ENCODE data around the gene CDH15.
"Not testable (repeated sequence)": the region's sequence is repeated elsewhere in the genome, so short reads cannot be mapped to it uniquely, and the experiment has no call there.

CDH15 gene

DNA sequence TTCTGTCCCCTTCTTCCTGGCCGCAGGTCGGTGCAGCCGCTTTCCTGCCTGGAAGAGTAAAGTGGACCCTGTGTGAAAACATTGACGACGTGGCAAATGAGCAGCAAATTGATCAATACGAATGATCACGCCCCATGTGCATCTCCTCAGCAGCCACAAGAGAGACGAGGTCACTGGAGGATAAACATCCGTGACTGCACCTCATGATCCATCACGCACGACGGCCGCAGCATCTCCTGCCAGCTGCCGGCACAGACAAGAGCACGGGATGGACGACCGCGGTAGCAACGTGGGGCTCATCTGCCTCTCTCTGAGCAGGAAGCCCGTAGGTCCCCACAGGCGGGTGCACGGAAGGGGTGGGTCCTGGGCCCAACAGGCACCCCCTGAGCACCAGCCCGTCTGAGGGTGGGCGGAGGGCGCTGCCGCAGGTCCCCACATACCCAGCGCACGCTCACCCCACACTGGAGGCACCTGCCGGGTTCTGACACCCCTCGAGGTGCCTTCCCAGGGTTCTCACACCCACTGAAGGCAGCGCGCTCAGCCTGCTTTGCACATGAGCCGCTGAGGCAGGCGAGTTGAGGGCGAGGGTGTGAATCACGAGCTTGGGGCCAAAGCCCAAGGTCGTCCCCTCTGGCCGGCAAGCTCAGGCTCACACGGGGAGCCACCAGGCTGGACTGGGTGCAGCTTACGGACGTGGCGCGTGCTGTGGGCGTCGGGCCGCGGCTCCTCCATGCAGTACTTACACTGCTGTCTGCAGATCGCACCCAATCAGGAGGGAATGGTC lies 12.3 kb upstream of the CDH15 start:
- H3K27ac ChIP-seq (ENCODE audit: low read length), result no peak overlapping the region
- no peak overlapping the region for H3K4me3 ChIP-seq (ENCODE audit: low read depth in 1 of 2, low read length in 2 of 2)
- no peaks in the 10 kb centered on the region for H3K27me3 ChIP-seq (ENCODE audit: low read depth, low read length)
- peaks cover 7 to 22% of the 10 kb centered on the region in 2 donors for H3K4me1 ChIP-seq (ENCODE audit: control insufficient read depth in 1 of 2, insufficient read depth in 2 of 2, low read length in 2 of 2)
- no peaks in the 10 kb centered on the region for H3K36me3 ChIP-seq (ENCODE audit: control insufficient read depth in 1 of 2, insufficient read depth in 2 of 2, low read length in 2 of 2)
- no peaks in the 10 kb centered on the region for H3K9me3 ChIP-seq (ENCODE audit: control insufficient read depth in 1 of 2, low read length in 2 of 2)

GRCh38 chr16:89159850-89160354 lies 11.6 kb upstream of the CDH15 start:
- H3K27me3 ChIP-seq (ENCODE audit: low read depth, low read length), result no peaks in the 10 kb centered on the region
- no peaks in the 10 kb centered on the region for H3K9me3 ChIP-seq (ENCODE audit: control insufficient read depth in 1 of 2, low read length in 2 of 2)
- no peak overlapping the region for H3K27ac ChIP-seq (ENCODE audit: low read length)
- peaks cover 3 to 16% of the 10 kb centered on the region in 2 donors for H3K4me1 ChIP-seq (ENCODE audit: control insufficient read depth in 1 of 2, insufficient read depth in 2 of 2, low read length in 2 of 2)
- no peaks in the 10 kb centered on the region for H3K36me3 ChIP-seq (ENCODE audit: control insufficient read depth in 1 of 2, insufficient read depth in 2 of 2, low read length in 2 of 2)
- H3K4me3 ChIP-seq (ENCODE audit: low read depth in 1 of 2, low read length in 2 of 2), result no peak overlapping the region

DNA sequence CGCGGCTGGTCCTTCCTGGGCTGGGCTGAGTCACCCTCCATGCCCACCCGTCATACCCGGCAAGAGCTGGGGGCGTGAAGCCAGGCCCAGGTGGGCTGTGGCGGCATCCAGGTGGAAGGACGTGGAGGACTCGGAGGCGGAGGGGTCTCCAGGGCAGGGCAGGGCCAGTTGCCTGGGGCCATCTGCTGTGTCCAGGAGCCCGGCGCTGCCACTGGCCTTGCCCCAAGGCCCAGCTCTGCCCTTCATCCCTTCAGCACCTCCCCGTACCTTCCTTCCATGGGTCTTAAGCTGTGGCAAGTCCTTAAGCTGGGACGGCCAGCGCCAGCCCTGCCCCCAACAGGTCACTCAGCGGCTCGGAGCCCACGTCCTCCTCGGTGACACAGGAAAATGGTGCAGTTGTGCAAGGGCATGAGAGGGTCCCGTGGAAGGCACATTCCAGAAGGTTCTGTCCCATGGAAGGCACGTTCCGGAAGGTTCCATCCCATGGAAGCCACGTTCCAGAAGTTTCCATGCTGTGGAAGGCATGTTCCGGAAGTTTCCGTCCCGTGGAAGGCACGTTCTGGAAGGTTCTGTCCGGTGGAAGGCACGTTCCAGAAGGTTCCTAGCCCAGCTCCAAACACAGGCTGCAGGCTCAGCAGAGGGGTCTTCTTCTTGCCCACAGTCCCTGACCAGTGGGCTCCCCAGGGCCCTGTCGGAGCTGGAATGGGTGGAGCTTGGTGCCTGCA lies 10.4 kb upstream of the CDH15 start:
- Histone ChIP-seq H3K4me1 (ENCODE audit: control insufficient read depth in 1 of 2, insufficient read depth in 2 of 2, low read length in 2 of 2) (peaks cover 0 to 4% of the 10 kb centered on the region in 2 donors), H3K36me3 (ENCODE audit: control insufficient read depth in 1 of 2, insufficient read depth in 2 of 2, low read length in 2 of 2) (no peaks in the 10 kb centered on the region), H3K9me3 (ENCODE audit: control insufficient read depth in 1 of 2, low read length in 2 of 2) (no peaks in the 10 kb centered on the region), H3K27ac (ENCODE audit: low read length) (no peak overlapping the region), H3K27me3 (ENCODE audit: low read depth, low read length) (no peaks in the 10 kb centered on the region), H3K4me3 (ENCODE audit: low read depth in 1 of 2, low read length in 2 of 2) (no peak overlapping the region)

- no peaks in the 10 kb centered on the region for H3K9me3 ChIP-seq (ENCODE audit: control insufficient read depth in 1 of 2, low read length in 2 of 2)
- no peaks in the 10 kb centered on the region for H3K36me3 ChIP-seq (ENCODE audit: control insufficient read depth in 1 of 2, insufficient read depth in 2 of 2, low read length in 2 of 2)
- H3K4me1 ChIP-seq (ENCODE audit: control insufficient read depth in 1 of 2, insufficient read depth in 2 of 2, low read length in 2 of 2), result peaks cover 0 to 2% of the 10 kb centered on the region in 2 donors
- H3K27me3 ChIP-seq (ENCODE audit: low read depth, low read length), result no peaks in the 10 kb centered on the region
- H3K4me3 ChIP-seq (ENCODE audit: low read depth in 1 of 2, low read length in 2 of 2), result no peak overlapping the region
- no peak overlapping the region for H3K27ac ChIP-seq (ENCODE audit: low read length)
These were observed 9.5 kb upstream of the CDH15 start for GRCh38 chr16:89161763-89162713.

DNA sequence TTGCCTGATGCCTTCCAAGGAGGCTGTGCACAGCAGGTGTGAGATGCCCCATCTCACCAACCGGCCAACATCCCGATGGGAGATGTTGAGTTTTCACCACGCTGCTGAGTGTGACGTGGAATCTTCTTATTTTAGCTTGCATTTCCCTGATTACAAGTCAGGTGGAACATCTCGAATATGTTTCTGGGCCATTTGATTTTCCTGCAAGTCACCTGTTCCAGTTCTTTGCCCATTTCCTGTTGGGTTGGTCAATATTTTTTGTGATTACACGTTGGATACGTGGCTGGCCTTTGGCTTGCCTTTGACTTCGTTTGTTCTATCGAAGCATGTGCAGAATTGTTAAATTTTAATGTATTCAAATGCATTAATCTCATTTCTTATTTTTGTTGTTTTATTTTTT lies 8.3 kb upstream of the CDH15 start:
- H3K27me3 ChIP-seq (ENCODE audit: low read depth, low read length), result no peaks in the 10 kb centered on the region
- H3K36me3 ChIP-seq (ENCODE audit: control insufficient read depth in 1 of 2, insufficient read depth in 2 of 2, low read length in 2 of 2), result no peaks in the 10 kb centered on the region
- no peaks in the 10 kb centered on the region for H3K9me3 ChIP-seq (ENCODE audit: control insufficient read depth in 1 of 2, low read length in 2 of 2)
- peaks cover 0 to 7% of the 10 kb centered on the region in 2 donors for H3K4me1 ChIP-seq (ENCODE audit: control insufficient read depth in 1 of 2, insufficient read depth in 2 of 2, low read length in 2 of 2)
- no peak overlapping the region for H3K4me3 ChIP-seq (ENCODE audit: low read depth in 1 of 2, low read length in 2 of 2)
- no peak overlapping the region for H3K27ac ChIP-seq (ENCODE audit: low read length)

DNA sequence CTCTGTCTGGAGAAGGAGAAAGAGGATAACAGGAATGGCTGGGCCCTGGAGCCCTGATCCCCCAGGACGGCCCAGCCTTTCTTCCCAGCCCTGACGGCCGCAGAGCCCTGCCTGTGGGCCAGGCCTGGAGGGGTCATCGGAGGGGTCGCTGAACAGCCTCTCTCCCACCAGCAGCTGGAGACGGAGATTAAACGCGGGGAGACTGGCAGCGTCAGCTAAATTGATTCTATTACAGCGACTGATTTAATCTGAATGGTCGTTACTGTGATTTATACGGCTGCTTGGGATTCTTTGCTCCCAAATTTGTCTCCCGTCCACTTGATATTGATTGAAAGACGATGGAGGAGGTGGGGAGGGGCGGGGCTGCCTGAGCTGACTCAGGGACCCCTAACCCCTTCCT lies 7.1 kb upstream of the CDH15 start:
- Histone ChIP-seq H3K4me3 (ENCODE audit: low read depth in 1 of 2, low read length in 2 of 2) (no peak overlapping the region), H3K27me3 (ENCODE audit: low read depth, low read length) (peaks cover 5% of the 10 kb centered on the region), H3K36me3 (ENCODE audit: control insufficient read depth in 1 of 2, insufficient read depth in 2 of 2, low read length in 2 of 2) (no peaks in the 10 kb centered on the region), H3K9me3 (ENCODE audit: control insufficient read depth in 1 of 2, low read length in 2 of 2) (no peaks in the 10 kb centered on the region), H3K4me1 (ENCODE audit: control insufficient read depth in 1 of 2, insufficient read depth in 2 of 2, low read length in 2 of 2) (peaks cover 0 to 7% of the 10 kb centered on the region in 2 donors), H3K27ac (ENCODE audit: low read length) (no peak overlapping the region)

DNA sequence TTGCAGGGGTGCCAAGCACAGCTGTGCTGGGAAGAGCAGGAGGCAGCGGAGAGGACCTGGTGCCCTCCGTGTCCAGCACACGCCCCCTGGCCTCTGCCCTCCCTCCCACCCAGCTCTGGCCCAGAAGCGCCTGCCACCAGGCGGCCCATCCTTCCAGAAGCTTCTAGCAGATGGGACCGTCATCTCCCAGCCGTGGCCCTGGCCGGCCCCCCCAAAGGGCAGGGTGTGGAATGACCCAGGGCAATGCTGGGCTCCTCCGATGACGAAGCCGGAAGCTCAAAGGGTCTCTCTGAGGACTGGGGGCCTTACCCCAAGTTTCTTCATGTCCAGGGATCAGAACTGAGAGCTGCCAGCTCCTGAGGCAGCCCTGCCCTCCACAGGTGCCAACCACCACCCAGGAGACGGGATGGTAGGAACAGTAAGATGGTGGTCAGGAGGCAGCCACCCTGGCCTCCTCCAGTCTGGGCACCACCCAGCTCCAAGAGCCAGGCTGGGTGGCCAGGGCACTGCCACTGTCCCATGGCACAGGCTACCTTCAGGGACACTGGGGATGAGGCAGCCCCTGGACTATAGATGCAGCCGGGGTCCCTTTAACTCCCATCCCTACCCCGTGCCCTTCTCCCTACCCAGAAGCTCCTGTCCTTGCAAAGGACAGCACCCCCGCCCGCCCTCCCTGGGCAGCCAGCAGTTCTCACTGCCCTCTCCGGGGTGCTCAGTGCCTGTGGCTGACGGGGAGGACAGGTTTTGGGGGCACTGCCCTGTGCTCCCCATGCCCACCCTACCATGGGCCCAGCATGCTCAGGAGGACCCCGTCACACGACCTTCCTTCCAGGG lies 6.5 kb upstream of the CDH15 start:
- Histone ChIP-seq H3K36me3 (ENCODE audit: control insufficient read depth in 1 of 2, insufficient read depth in 2 of 2, low read length in 2 of 2) (no peaks in the 10 kb centered on the region), H3K9me3 (ENCODE audit: control insufficient read depth in 1 of 2, low read length in 2 of 2) (no peaks in the 10 kb centered on the region), H3K4me1 (ENCODE audit: control insufficient read depth in 1 of 2, insufficient read depth in 2 of 2, low read length in 2 of 2) (peaks cover 0 to 7% of the 10 kb centered on the region in 2 donors), H3K4me3 (ENCODE audit: low read depth in 1 of 2, low read length in 2 of 2) (no peak overlapping the region), H3K27ac (ENCODE audit: low read length) (no peak overlapping the region), H3K27me3 (ENCODE audit: low read depth, low read length) (peaks cover 5% of the 10 kb centered on the region)

- peaks cover 0 to 11% of the 10 kb centered on the region in 2 donors for H3K4me1 ChIP-seq (ENCODE audit: control insufficient read depth in 1 of 2, insufficient read depth in 2 of 2, low read length in 2 of 2)
- not testable (repeated sequence) for H3K36me3 ChIP-seq (ENCODE audit: control insufficient read depth in 1 of 2, insufficient read depth in 2 of 2, low read length in 2 of 2); H3K27ac ChIP-seq (ENCODE audit: low read length); H3K9me3 ChIP-seq (ENCODE audit: control insufficient read depth in 1 of 2, low read length in 2 of 2); H3K4me3 ChIP-seq (ENCODE audit: low read depth in 1 of 2, low read length in 2 of 2); H3K27me3 ChIP-seq (ENCODE audit: low read depth, low read length)
These were observed 5.9 kb upstream of the CDH15 start for GRCh38 chr16:89165681-89165979.

DNA sequence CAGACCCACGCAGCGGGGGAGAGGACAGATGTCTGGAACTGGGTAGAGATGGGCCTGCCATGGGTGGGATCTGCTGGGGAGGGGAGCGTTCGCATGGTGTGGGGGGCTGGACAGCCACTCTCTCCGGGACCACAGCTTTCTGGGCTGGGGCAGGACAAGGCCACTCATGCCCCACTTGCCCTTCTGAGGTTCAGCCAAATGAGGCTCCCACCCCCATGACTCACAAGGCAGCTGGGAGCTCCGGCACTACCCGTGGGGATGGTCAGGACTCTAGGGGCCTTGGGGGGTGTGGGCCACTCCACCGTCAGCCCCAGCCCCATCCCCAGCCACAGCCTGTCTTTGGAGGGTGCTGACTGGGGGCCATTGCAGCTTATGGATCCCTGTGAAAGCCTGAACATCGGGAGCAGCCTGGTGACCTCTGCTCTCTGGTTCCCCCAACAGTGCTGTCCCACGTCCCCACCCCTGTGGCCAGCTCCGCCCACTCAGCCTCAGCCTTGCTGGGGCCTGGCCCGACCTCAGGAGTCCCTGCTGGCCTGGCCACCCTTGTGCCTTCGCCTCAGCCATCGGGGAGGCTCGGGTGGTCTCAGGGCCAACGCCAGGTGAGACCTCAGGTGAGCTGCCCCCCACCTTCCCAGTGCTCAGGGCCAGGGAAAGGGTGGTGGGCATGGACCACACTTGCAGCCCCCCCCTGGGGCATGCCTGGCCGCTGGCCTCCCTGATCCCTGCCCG lies 4.7 kb upstream of the CDH15 start:
- peaks cover 0 to 19% of the 10 kb centered on the region in 2 donors for H3K4me1 ChIP-seq (ENCODE audit: control insufficient read depth in 1 of 2, insufficient read depth in 2 of 2, low read length in 2 of 2)
- no peaks in the 10 kb centered on the region for H3K36me3 ChIP-seq (ENCODE audit: control insufficient read depth in 1 of 2, insufficient read depth in 2 of 2, low read length in 2 of 2)
- H3K9me3 ChIP-seq (ENCODE audit: control insufficient read depth in 1 of 2, low read length in 2 of 2), result no peaks in the 10 kb centered on the region
- H3K27ac ChIP-seq (ENCODE audit: low read length), result no peak overlapping the region
- peaks cover 9% of the 10 kb centered on the region for H3K27me3 ChIP-seq (ENCODE audit: low read depth, low read length)
- H3K4me3 ChIP-seq (ENCODE audit: low read depth in 1 of 2, low read length in 2 of 2), result no peak overlapping the region

DNA sequence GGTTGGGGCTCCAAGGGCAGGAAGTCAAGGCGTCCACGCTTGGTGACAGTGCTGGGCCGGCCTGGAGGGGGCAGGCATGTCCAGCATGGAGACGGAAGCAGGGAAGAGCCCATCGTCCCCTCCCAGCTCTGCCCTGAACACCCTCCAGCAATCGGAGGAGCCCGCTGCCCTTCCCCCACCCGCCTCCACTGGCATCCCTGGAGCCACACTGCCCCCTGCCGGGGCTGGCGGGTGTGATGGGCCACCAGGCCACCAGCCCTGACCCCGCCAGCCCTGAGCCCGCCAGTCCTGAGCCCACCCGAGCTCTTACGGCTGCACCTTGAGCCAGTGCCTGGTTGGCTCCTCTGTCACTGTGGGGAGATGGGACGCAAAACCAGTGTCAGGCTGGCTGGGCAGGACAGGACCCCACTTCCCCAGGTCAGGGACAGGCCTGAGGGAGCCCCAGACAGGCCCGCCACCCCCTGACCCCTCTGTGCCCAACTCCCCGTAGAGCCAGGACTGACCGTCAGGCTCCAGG lies 4.1 kb upstream of the CDH15 start:
- H3K27me3 ChIP-seq (ENCODE audit: low read depth, low read length), result peaks cover 9% of the 10 kb centered on the region
- H3K9me3 ChIP-seq (ENCODE audit: control insufficient read depth in 1 of 2, low read length in 2 of 2), result no peaks in the 10 kb centered on the region
- no peak overlapping the region for H3K27ac ChIP-seq (ENCODE audit: low read length)
- no peak overlapping the region for H3K4me3 ChIP-seq (ENCODE audit: low read depth in 1 of 2, low read length in 2 of 2)
- H3K36me3 ChIP-seq (ENCODE audit: control insufficient read depth in 1 of 2, insufficient read depth in 2 of 2, low read length in 2 of 2), result no peaks in the 10 kb centered on the region
- H3K4me1 ChIP-seq (ENCODE audit: control insufficient read depth in 1 of 2, insufficient read depth in 2 of 2, low read length in 2 of 2), result peaks cover 0 to 20% of the 10 kb centered on the region in 2 donors
